Measurements from ENCODE around the gene C22orf39. TPM values are rescaled to one million over a fixed set of nuclear protein-coding genes. Genes with fewer than 3 reads are reported as not detected.

Gene C22orf39
- total RNA-seq, 1 donor from 2014 or later, result 42.3 TPM

GRCh38 chr22:19429950-19430889 lies 17.3 kb downstream of the C22orf39 start:
- no peak for TF ChIP-seq CTCF (IDR thresholded peaks at IDR 0.05; ENCODE audit: insufficient read depth, low read length, poor library complexity, severe bottlenecking)
- DNase-seq (ENCODE audit: low read depth), result no peak
- Histone ChIP-seq H3K27me3 (ENCODE audit: control insufficient read depth, insufficient read depth, low read length) (no peaks in the 10 kb centered on the region), H3K4me3 (ENCODE audit: low read depth, low read length) (peak overlapping the region; percentile 64), H3K36me3 (ENCODE audit: control insufficient read depth, insufficient read depth, low read length) (no peaks in the 10 kb centered on the region)

DNA sequence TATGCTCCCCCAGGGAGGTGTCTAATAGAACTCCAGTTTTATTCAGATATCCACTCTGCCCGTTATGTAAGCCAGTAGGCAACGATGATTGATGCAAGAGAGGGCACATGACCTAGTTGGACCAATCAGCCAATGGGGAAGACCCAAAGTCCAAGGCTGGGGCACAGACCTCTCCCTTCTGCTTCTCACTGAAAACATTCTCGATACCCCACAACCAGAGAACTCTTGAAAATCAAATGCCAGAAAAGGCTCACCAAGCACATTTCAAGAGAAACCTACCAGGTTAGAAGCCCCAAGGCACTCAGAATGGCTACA lies 23.4 kb downstream of the C22orf39 start:
- H3K36me3 ChIP-seq (ENCODE audit: control insufficient read depth, insufficient read depth, low read length), result no peaks in the 10 kb centered on the region
- no peaks in the 10 kb centered on the region for H3K27me3 ChIP-seq (ENCODE audit: control insufficient read depth, insufficient read depth, low read length)
- TF ChIP-seq CTCF (IDR thresholded peaks at IDR 0.05; ENCODE audit: insufficient read depth, low read length, poor library complexity, severe bottlenecking), result no peak
- no peak for DNase-seq (ENCODE audit: low read depth)
- H3K4me3 ChIP-seq (ENCODE audit: low read depth, low read length), result no peak overlapping the region

DNA sequence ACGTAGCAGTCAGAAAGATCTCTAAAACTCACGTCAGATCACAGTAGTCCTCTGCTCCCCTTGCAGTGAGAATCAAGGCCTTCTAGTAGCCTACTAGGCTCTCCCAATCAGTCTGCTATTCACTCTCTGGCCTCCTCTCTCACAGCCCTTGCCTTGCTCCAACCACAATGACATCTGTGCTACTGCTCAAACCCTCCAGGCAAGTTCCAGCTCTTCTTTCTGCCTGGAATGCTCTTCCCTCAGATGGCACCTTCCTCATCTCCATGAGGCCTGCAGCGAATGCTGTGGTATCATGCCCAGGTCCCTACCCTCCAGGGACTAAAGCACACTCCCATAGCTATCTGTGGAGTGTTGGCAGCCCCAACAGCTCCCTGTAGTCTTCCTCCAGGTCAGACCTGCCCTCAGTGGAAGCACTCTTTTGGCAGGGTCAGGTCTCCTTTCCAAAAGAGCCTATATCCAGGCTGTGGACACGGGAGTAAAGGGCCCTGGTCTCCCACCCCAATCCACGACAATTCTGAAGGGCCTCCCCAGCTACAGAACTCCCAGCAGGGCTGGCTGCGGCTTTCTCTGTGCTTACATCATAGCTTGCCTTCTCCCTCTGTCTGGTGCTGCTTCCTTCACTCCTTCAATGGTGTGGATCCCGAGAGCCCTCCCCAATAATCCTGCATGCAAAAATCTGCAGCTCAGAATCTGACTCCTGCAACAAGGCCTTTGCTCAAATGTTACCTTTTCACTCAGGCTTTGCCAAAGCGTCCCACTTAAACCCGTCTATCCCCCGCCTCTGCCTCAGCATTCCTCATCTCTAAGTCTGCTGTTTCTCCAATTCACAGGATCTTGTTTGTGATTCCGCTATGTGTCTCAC lies 24.8 kb downstream of the C22orf39 start:
- TF ChIP-seq CTCF (IDR thresholded peaks at IDR 0.05; ENCODE audit: insufficient read depth, low read length, poor library complexity, severe bottlenecking), result no peak
- no peak for DNase-seq (ENCODE audit: low read depth)
- H3K4me3 ChIP-seq (ENCODE audit: low read depth, low read length), result no peak overlapping the region
- H3K36me3 ChIP-seq (ENCODE audit: control insufficient read depth, insufficient read depth, low read length), result no peaks in the 10 kb centered on the region
- no peaks in the 10 kb centered on the region for H3K27me3 ChIP-seq (ENCODE audit: control insufficient read depth, insufficient read depth, low read length)

GRCh38 chr22:19420321-19420720 lies 27.2 kb downstream of the C22orf39 start:
- TF ChIP-seq CTCF (IDR thresholded peaks at IDR 0.05; ENCODE audit: insufficient read depth, low read length, poor library complexity, severe bottlenecking), result no peak
- no peaks in the 10 kb centered on the region for H3K27me3 ChIP-seq (ENCODE audit: control insufficient read depth, insufficient read depth, low read length)
- DNase-seq (ENCODE audit: low read depth), result no peak
- no peak overlapping the region for H3K4me3 ChIP-seq (ENCODE audit: low read depth, low read length)
- no peaks in the 10 kb centered on the region for H3K36me3 ChIP-seq (ENCODE audit: control insufficient read depth, insufficient read depth, low read length)

GRCh38 chr22:19419464-19420178 lies 27.9 kb downstream of the C22orf39 start:
- Histone ChIP-seq H3K27me3 (ENCODE audit: control insufficient read depth, insufficient read depth, low read length) (no peaks in the 10 kb centered on the region), H3K36me3 (ENCODE audit: control insufficient read depth, insufficient read depth, low read length) (no peaks in the 10 kb centered on the region), H3K4me3 (ENCODE audit: low read depth, low read length) (no peak overlapping the region)
- TF ChIP-seq CTCF (IDR thresholded peaks at IDR 0.05; ENCODE audit: insufficient read depth, low read length, poor library complexity, severe bottlenecking), result no peak
- no peak for DNase-seq (ENCODE audit: low read depth)
